ENCODE measurements around the gene FOXI2.

GRCh38 chr10:127734753-127735152 lies 2.2 kb upstream of the FOXI2 start:
- TF ChIP-seq NFE2 (IDR thresholded peaks at IDR 0.05; ENCODE audit: low read depth) (no peak), TFAM (CRISPR knock-in tag; conservative IDR thresholded peaks at IDR 0.05) (no peak), DACH1 (IDR thresholded peaks at IDR 0.05; ENCODE audit: partially characterized antibody) (no peak), RBM14 (IDR thresholded peaks at IDR 0.05; ENCODE audit: borderline replicate concordance, insufficient read depth, low read depth, low read length) (no peak), CHD2 (IDR thresholded peaks at IDR 0.05; ENCODE audit: low read depth, low read length) (no peak), POLR2G (IDR thresholded peaks at IDR 0.05; ENCODE audit: low read depth, low read length) (no peak), SIN3A (IDR thresholded peaks at IDR 0.05; ENCODE audit: borderline replicate concordance in 2 of 2, control insufficient read depth in 1 of 2, low read depth in 2 of 2, low read length in 2 of 2) (no peak), STAT6 (CRISPR knock-in tag; IDR thresholded peaks at IDR 0.05) (no peak), MAFK (IDR thresholded peaks at IDR 0.05; ENCODE audit: low read length) (no peak), ZNF717 (CRISPR knock-in tag; IDR thresholded peaks at IDR 0.05) (no peak), MLX (CRISPR knock-in tag; conservative IDR thresholded peaks at IDR 0.05) (no peak)

Data from K562 (cell line).